WTC11 (cell line): Measurements from ENCODE around the gene PIF1.

ENCODE experiments used
- CREM ChIP-seq: sonication (generic); formaldehyde crosslinking; IDR thresholded peaks from 2 replicates; pipeline ENCODE4 v1.8.1; 2022; ENCODE audit warnings: mild to moderate bottlenecking, missing genetic modification reagents, moderate library complexity
- JUN ChIP-seq: sonication (generic); formaldehyde crosslinking; IDR thresholded peaks from 2 replicates; pipeline ENCODE4 v1.8.0; 2023; ENCODE audit warnings: mild to moderate bottlenecking, missing genetic modification reagents
- SP1 ChIP-seq: sonication (generic); formaldehyde crosslinking; conservative IDR thresholded peaks from 2 replicates; pipeline ENCODE4 v1.8.1; 2022; ENCODE audit warnings: missing genetic modification reagents
- USF1 ChIP-seq: sonication (generic); formaldehyde crosslinking; IDR thresholded peaks from 2 replicates; pipeline ENCODE4 v1.8.0; 2022; ENCODE audit warnings: mild to moderate bottlenecking, missing genetic modification reagents
- TF ChIP-seq, protein P1 (sequence below): fragments of 200-600 bp; IDR thresholded peaks from 2 replicates; pipeline ENCODE4 v1.8.0; 2022; ENCODE audit warnings: antibody characterized with exemption
- TF ChIP-seq, protein P2 (sequence below): sonication (generic); formaldehyde crosslinking; IDR thresholded peaks from 2 replicates; pipeline ENCODE4 v1.8.1; 2023; ENCODE audit warnings: mild to moderate bottlenecking, missing genetic modification reagents, moderate library complexity

DNA sequence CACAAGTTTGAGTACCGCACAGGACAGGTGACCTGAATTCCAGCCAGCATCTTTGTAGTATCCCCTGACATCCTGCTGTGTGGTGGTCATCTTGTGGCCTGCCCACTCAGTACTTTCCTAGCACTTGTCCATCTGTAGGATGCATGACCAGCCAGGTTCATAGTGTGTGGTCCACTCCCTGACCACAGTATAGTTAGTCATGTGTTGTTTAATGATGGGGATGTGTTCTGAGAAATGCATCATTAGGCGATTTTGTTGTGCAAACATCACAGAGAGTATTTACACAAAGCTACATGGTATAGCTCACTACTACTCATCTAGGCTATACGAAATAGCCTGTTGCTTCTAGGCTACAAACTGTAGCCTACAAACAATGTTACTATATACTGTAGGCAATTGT is 33.2 kb downstream of the PIF1 start:
- TF ChIP-seq, protein P1, sequence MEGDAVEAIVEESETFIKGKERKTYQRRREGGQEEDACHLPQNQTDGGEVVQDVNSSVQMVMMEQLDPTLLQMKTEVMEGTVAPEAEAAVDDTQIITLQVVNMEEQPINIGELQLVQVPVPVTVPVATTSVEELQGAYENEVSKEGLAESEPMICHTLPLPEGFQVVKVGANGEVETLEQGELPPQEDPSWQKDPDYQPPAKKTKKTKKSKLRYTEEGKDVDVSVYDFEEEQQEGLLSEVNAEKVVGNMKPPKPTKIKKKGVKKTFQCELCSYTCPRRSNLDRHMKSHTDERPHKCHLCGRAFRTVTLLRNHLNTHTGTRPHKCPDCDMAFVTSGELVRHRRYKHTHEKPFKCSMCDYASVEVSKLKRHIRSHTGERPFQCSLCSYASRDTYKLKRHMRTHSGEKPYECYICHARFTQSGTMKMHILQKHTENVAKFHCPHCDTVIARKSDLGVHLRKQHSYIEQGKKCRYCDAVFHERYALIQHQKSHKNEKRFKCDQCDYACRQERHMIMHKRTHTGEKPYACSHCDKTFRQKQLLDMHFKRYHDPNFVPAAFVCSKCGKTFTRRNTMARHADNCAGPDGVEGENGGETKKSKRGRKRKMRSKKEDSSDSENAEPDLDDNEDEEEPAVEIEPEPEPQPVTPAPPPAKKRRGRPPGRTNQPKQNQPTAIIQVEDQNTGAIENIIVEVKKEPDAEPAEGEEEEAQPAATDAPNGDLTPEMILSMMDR, result no peak
- TF ChIP-seq, protein P2, sequence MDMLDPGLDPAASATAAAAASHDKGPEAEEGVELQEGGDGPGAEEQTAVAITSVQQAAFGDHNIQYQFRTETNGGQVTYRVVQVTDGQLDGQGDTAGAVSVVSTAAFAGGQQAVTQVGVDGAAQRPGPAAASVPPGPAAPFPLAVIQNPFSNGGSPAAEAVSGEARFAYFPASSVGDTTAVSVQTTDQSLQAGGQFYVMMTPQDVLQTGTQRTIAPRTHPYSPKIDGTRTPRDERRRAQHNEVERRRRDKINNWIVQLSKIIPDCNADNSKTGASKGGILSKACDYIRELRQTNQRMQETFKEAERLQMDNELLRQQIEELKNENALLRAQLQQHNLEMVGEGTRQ (CRISPR knock-in tag), result no peak
- TF ChIP-seq CREM (CRISPR knock-in tag) (no peak), SP1 (CRISPR knock-in tag) (no peak), USF1 (CRISPR knock-in tag) (no peak), JUN (CRISPR knock-in tag) (no peak)
